SK-N-SH (cell line): ENCODE measurements around the gene USP12.

Experiments
- CTCF ChIP-seq: fragments of 200-600 bp; sonication (generic); IDR thresholded peaks from 2 replicates; pipeline ENCODE4 v1.6.1; 2017; ENCODE audit warnings: antibody characterized with exemption, mild to moderate bottlenecking, moderate library complexity
- EP300 ChIP-seq, 2 experiments: IDR thresholded peaks; 2 replicates each; pipeline versions ENCODE4 v1.4.0 to v1.6.1; 2012; ENCODE audit warnings: borderline replicate concordance in 1 of 2, low read depth in 1 of 2, low read length in 1 of 2
- JUND ChIP-seq: IDR thresholded peaks from 2 replicates; pipeline ENCODE4 v1.4.0; 2012
- NRF1 ChIP-seq: IDR thresholded peaks from 2 replicates; pipeline ENCODE4 v1.6.1; 2012; ENCODE audit warnings: low read depth, mild to moderate bottlenecking, low read length
- POLR2AphosphoS5 ChIP-seq: IDR thresholded peaks from 2 replicates; pipeline ENCODE4 v1.6.1; 2012; ENCODE audit warnings: low read depth, low read length
- RAD21 ChIP-seq: IDR thresholded peaks from 2 replicates; pipeline ENCODE4 v1.6.1; 2012; ENCODE audit warnings: mild to moderate bottlenecking, low read length
- RCOR1 ChIP-seq: fragments of 150-350 bp; IDR thresholded peaks from 2 replicates; pipeline ENCODE4 v1.6.1; 2017; ENCODE audit warnings: antibody characterized with exemption, low read length
- SIN3A ChIP-seq: IDR thresholded peaks from 2 replicates; pipeline ENCODE4 v1.6.1; 2012; ENCODE audit warnings: low read depth, mild to moderate bottlenecking, low read length, moderate library complexity, borderline replicate concordance
- SMC3 ChIP-seq: IDR thresholded peaks from 2 replicates; pipeline ENCODE4 v1.6.1; 2012; ENCODE audit warnings: low read depth, low read length, improper control_type of control experiment
- TAF1 ChIP-seq: IDR thresholded peaks from 2 replicates; pipeline ENCODE4 v1.6.1; 2012; ENCODE audit warnings: low read depth, mild to moderate bottlenecking, low read length, moderate library complexity, borderline replicate concordance
- TF ChIP-seq, protein P1 (sequence below): IDR thresholded peaks from 2 replicates; pipeline ENCODE4 v1.4.0; 2012; ENCODE audit warnings: low read depth, borderline replicate concordance
- TF ChIP-seq, protein P2 (sequence below): IDR thresholded peaks from 2 replicates; pipeline ENCODE4 v1.6.1; 2012; ENCODE audit warnings: mild to moderate bottlenecking, low read depth, low read length, moderate library complexity

- TF ChIP-seq EP300 (IDR thresholded peaks at IDR 0.05; ENCODE audit: borderline replicate concordance in 1 of 2, low read depth in 1 of 2, low read length in 1 of 2) = no peak
- no peak for TF ChIP-seq SIN3A
- TF ChIP-seq SMC3 = no peak
- TF ChIP-seq CTCF = no peak
- TF ChIP-seq, protein P1, sequence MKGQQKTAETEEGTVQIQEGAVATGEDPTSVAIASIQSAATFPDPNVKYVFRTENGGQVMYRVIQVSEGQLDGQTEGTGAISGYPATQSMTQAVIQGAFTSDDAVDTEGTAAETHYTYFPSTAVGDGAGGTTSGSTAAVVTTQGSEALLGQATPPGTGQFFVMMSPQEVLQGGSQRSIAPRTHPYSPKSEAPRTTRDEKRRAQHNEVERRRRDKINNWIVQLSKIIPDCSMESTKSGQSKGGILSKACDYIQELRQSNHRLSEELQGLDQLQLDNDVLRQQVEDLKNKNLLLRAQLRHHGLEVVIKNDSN = no peak
- TF ChIP-seq JUND = no peak
- TF ChIP-seq POLR2AphosphoS5 = no peak
- TF ChIP-seq TAF1 = no peak
- TF ChIP-seq, protein P2, sequence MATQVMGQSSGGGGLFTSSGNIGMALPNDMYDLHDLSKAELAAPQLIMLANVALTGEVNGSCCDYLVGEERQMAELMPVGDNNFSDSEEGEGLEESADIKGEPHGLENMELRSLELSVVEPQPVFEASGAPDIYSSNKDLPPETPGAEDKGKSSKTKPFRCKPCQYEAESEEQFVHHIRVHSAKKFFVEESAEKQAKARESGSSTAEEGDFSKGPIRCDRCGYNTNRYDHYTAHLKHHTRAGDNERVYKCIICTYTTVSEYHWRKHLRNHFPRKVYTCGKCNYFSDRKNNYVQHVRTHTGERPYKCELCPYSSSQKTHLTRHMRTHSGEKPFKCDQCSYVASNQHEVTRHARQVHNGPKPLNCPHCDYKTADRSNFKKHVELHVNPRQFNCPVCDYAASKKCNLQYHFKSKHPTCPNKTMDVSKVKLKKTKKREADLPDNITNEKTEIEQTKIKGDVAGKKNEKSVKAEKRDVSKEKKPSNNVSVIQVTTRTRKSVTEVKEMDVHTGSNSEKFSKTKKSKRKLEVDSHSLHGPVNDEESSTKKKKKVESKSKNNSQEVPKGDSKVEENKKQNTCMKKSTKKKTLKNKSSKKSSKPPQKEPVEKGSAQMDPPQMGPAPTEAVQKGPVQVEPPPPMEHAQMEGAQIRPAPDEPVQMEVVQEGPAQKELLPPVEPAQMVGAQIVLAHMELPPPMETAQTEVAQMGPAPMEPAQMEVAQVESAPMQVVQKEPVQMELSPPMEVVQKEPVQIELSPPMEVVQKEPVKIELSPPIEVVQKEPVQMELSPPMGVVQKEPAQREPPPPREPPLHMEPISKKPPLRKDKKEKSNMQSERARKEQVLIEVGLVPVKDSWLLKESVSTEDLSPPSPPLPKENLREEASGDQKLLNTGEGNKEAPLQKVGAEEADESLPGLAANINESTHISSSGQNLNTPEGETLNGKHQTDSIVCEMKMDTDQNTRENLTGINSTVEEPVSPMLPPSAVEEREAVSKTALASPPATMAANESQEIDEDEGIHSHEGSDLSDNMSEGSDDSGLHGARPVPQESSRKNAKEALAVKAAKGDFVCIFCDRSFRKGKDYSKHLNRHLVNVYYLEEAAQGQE = no peak
- no peak for TF ChIP-seq RAD21
- no peak for TF ChIP-seq RCOR1
- no peak for TF ChIP-seq NRF1
Measured at GRCh38 chr13:27140060-27140459, 31.6 kb downstream of the USP12 start.
